HL-60/S4 treated with phorbol 12-myristate 13-acetate at 8.2 ng/mL for 4 days and 3 days (cell line): ENCODE measurements around the gene NOL3.
"Not testable (repeated sequence)": the region's sequence is repeated elsewhere in the genome, so short reads cannot be mapped to it uniquely, and the experiment has no call there.

Experiments
- in situ Hi-C: fragments of 300-500 bp; cut with MboI; formaldehyde crosslinking; loops from 2 replicates; pipeline ENCODE4 v1.15.0; 2022; ENCODE audit warnings: low sequenced_read_pairs

Gene NOL3

GRCh38 chr16:67170168-67170948 is at the start of gene NOL3:
TSS of gene NOL3 (plus strand) at chr16:67170538.
- in situ Hi-C loops = no loop called here

DNA sequence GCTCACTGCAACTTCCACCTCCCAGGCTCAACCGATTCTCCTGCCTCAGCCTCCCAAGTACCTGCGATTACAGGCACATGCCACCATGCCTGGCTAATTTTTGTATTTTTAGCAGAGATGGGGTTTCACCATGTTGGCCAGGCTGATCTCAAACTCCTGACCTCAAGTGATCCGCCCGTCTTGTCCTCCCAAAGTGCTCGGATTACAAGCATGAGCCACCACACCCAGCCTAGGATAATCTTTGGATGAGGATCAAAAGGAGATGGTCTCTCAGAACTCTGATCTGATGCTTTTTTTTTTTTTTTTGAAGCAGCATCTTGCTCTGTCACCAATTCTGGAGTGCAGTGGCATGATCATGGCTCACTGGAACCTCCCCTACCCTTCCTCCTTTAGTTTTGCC is 47.5 kb upstream of the NOL3 start:
- in situ Hi-C loops = not testable (repeated sequence)

GRCh38 chr16:67128417-67128816 is 41.9 kb upstream of the NOL3 start:
- in situ Hi-C loops = no loop called here

DNA sequence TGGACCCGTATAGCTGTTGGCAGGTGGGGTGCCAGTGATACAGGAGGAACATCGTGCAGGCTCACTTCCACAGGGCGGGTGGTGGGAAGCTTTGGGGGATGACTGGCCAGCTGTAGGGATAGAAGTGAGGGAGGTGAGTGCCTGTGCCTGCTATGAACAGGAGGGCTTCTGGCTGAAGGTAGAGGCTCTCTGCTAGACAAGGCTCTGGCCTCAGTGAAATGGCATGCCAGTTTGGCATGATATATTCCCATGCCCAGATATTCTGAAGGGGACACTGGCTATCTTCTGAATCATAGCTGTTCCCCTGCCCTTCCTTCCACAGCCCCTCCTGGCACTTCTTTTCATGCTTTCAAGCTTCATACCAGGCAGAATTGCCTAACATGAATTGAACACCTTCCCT is 41.5 kb upstream of the NOL3 start:
- in situ Hi-C loops = no loop called here

GRCh38 chr16:67129422-67129821 is 40.9 kb upstream of the NOL3 start:
- in situ Hi-C loops = no loop called here

GRCh38 chr16:67137605-67138004 is 32.7 kb upstream of the NOL3 start:
- in situ Hi-C loops = no loop called here

DNA sequence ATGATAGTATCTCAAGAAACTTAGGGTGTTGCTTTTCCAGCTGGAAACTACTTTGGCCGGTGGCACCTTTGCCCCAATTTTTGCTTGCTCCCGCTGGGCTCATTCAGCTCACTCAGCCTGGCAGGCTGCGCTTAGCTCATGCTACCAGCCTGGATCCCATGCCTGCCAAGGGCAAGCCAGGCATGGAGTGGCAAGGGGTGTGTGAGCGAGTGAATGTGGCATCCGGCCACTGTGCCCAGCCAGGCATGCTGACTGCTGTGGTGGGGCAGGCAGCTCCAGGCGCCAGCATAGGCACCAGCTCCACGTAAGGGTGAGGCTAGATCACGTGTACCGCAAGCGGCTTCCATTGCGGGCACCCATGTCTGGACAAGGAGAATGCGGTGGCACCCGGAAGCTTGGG is 28.9 kb upstream of the NOL3 start:
- in situ Hi-C loops = no loop called here

DNA sequence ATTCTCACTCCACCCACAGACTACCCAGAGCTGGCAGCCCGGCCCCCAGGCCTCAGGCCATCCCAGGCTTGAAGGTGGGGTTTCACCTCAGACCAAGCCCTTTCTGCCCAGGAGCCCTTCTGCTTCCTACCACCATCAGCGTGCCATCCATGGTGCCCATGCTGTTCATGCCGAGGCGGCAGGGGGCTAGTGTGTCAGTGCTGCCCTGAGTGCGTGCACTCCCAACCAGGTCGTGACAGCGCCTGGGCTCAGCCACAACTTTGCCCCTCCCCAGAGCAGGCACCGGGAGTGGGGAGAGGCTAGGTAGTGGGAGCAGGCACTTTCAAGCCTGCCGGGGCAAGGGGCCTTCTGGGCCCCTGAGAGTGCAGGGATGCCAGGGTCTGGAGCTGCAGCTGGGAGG is 28.0 kb upstream of the NOL3 start:
- in situ Hi-C loops = no loop called here

GRCh38 chr16:67144943-67145342 is 25.4 kb upstream of the NOL3 start:
- in situ Hi-C loops = no loop called here

- in situ Hi-C loops = no loop called here
These were observed 24.6 kb upstream of the NOL3 start for GRCh38 chr16:67145746-67146145.

GRCh38 chr16:67146523-67147357 is 23.6 kb upstream of the NOL3 start:
- in situ Hi-C loops = no loop called here

GRCh38 chr16:67147437-67148140 is 22.7 kb upstream of the NOL3 start:
- in situ Hi-C loops = no loop called here

DNA sequence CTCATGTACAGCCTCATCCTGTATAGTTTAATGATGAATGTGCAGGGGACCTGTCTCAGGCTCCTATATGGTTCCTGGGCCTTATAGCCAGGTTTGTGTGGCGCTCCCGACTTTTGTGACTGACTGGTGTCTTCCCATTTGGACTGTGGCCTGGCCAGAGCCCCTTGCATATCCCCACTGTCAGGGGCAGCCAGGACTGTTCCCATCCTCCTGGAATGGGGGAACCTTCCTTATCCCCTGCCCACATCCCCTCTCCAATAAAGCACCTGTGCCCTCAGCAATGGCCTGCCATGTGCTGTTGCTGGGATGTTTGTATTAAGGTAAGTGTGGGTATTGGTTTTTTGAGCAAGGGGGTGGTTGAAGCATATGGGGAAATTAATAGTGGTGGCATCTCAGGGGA is 22.1 kb upstream of the NOL3 start:
- in situ Hi-C loops = no loop called here

GRCh38 chr16:67148656-67149275 is 21.6 kb upstream of the NOL3 start:
- in situ Hi-C loops = no loop called here

DNA sequence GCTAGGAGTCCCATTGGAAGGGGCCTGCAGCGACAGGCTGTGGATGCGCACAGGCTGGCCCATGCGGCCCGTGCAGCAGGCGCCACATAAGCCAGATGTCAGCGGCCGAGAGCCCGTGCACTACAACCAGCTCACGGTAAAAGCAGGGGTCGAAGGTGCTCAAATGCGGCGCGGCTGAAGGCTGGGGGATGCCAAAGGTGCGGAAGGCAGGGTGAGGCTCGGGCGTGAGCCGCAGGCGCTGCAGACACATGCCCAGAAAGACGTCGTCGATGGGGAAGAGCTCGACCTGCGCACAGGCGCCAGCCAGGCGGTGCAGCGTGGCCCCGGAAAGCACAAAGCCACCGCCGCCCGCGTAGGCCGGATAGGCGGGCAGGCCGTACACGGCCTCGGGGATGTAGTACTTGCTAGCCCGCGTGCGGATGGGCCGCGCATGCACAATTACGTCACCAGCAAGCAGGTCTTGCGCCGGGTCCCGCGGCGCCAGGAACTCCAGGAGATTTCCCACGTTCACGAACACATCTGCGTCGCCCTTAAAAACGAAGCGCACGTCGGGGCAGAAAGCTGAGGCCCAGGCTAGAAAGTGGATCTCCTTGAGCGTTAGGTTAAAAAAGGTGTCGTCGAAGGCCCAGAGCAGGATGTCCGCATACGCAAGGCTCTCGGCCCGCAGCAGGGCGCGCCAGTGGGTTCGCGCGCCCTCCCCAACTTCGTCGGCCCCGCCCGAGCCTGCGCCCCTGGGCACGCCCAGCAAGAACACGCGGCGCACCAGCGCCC is 20.9 kb upstream of the NOL3 start:
- in situ Hi-C loops = loop anchor here (10.0 kb wide), 1 partner anchor 165 kb away; the partner anchor contains the start of gene CES4A

GRCh38 chr16:67150047-67150832 is 20.1 kb upstream of the NOL3 start:
- in situ Hi-C loops = loop anchor here (10.0 kb wide), 1 partner anchor 165 kb away; the partner anchor contains the start of gene CES4A

- in situ Hi-C loops = loop anchor here (10.0 kb wide), 1 partner anchor 166 kb away; the partner anchor contains the start of gene CES4A
These were observed 19.4 kb upstream of the NOL3 start, which contains the start of gene B3GNT9 for GRCh38 chr16:67150833-67151396. TSS of gene B3GNT9 (minus strand) at chr16:67150998. CDS start at chr16:67150485, 513 bp downstream.

- in situ Hi-C loops = loop anchor here (10.0 kb wide), 1 partner anchor 167 kb away; the partner anchor contains the start of gene CES4A
These were observed 18.8 kb upstream of the NOL3 start for GRCh38 chr16:67151431-67152097.
